Esophagus squamous epithelium (tissue), 4 donors: ENCODE data around the gene TMEM272.

Source experiments
- CTCF ChIP-seq, 6 experiments: fragments of 450-650 bp in 4 of 6; fragments of 200-600 bp in 2 of 6; sonication (generic) in 2 of 6; IDR thresholded peaks; one replicate each; pipeline ENCODE4 v1.5.1; 2016 to 2019; ENCODE audit warnings: antibody characterized with exemption in 6 of 6, mild to moderate bottlenecking in 4 of 6, moderate library complexity in 4 of 6
- POLR2A ChIP-seq, 4 donors: fragments of 450-650 bp; IDR thresholded peaks; one replicate each; pipeline ENCODE4 v1.6.1; 2017; ENCODE audit warnings: antibody characterized with exemption in 4 of 4, mild to moderate bottlenecking in 4 of 4, moderate library complexity in 3 of 4

GRCh38 chr13:51786425-51787265, 58.3 kb downstream of the TMEM272 start:
- no peak for TF ChIP-seq CTCF (IDR thresholded peaks at IDR 0.05)
- no peak for TF ChIP-seq POLR2A (IDR thresholded peaks at IDR 0.05)
